Activated CD8-positive, alpha-beta T cell treated with anti-CD3 and anti-CD28 coated beads for 36 hours (primary cell): ENCODE data around the gene YAF2. TPM values are rescaled to one million over a fixed set of nuclear protein-coding genes. Genes with fewer than 3 reads are reported as not detected.

Source experiments
- ATAC-seq: fragments of 200-7000 bp; cut with Tn5 transposase; one replicate; pipeline ENCODE4 v1.10.0; 2021; ENCODE audit warnings: mild to moderate bottlenecking, moderate library complexity
- CTCF ChIA-PET: fragments of 350-600 bp; sonication (Branson Sonifier 250); formaldehyde crosslinking; loops from one replicate; lab custom pipeline; 2021; ENCODE audit warnings: antibody characterized with exemption; lab: Charles Lee
- POLR2A ChIA-PET: fragments of 350-600 bp; sonication (Branson Sonifier 250); formaldehyde crosslinking; loops from one replicate; lab custom pipeline; 2021; ENCODE audit warnings: antibody characterized with exemption; lab: Charles Lee
- DNase-seq: peaks from one replicate; pipeline ENCODE4 v3.0.0-alpha.2; 2020
- H3K27ac Mint-ChIP-seq: one replicate; pipeline ENCODE4 v1.8.0; 2021; ENCODE audit warnings: mild to moderate bottlenecking, mixed read lengths
- H3K27me3 Mint-ChIP-seq: one replicate; pipeline ENCODE4 v1.8.0; 2021; ENCODE audit warnings: mixed read lengths
- H3K36me3 Mint-ChIP-seq: one replicate; pipeline ENCODE4 v1.8.0; 2021; ENCODE audit warnings: low read depth, mixed read lengths
- H3K4me1 Mint-ChIP-seq: one replicate; pipeline ENCODE4 v1.8.0; 2021; ENCODE audit warnings: low read depth, mixed read lengths
- H3K4me3 Mint-ChIP-seq: one replicate; pipeline ENCODE4 v1.8.0; 2021; ENCODE audit warnings: mild to moderate bottlenecking, moderate library complexity, mixed read lengths
- H3K9me3 Mint-ChIP-seq: one replicate; pipeline ENCODE4 v1.8.0; 2021; ENCODE audit warnings: mixed read lengths
- intact Hi-C: fragments of 100-400 bp; cut with micrococcal nuclease; formaldehyde crosslinking; loops from one replicate; pipeline ENCODE4 v1.10.0; 2022
- total RNA-seq, 2 experiments: library from RNA; stranded (reverse); gene quantifications; one replicate each; pipeline ENCODE4 v1.2.3, GENCODE V29; 2021
- TF ChIP-seq, protein P1 (sequence below): fragments of 200-600 bp; IDR thresholded peaks from one replicate; pipeline ENCODE4 v1.8.0; 2022; ENCODE audit warnings: antibody characterized with exemption, mild to moderate bottlenecking

The YAF2 gene
- total RNA-seq, 2 experiments from 2014 or later: 39.4 to 40.8 TPM

GRCh38 chr12:42128888-42129287, 109.2 kb downstream of the YAF2 start:
- no peak overlapping the region for H3K27ac Mint-ChIP-seq
- ChIA-PET CTCF (interaction anchor here (2.1 kb wide), 1 partner anchor 243 kb away, joined by 7 read pairs; no protein-coding TSS in a partner anchor), POLR2A (interaction anchor here (1.2 kb wide), 1 partner anchor 12 kb away, joined by 4 read pairs; no protein-coding TSS in a partner anchor)
- no peak for DNase-seq
- no peaks in the 10 kb centered on the region for H3K9me3 Mint-ChIP-seq
- TF ChIP-seq, protein P1, sequence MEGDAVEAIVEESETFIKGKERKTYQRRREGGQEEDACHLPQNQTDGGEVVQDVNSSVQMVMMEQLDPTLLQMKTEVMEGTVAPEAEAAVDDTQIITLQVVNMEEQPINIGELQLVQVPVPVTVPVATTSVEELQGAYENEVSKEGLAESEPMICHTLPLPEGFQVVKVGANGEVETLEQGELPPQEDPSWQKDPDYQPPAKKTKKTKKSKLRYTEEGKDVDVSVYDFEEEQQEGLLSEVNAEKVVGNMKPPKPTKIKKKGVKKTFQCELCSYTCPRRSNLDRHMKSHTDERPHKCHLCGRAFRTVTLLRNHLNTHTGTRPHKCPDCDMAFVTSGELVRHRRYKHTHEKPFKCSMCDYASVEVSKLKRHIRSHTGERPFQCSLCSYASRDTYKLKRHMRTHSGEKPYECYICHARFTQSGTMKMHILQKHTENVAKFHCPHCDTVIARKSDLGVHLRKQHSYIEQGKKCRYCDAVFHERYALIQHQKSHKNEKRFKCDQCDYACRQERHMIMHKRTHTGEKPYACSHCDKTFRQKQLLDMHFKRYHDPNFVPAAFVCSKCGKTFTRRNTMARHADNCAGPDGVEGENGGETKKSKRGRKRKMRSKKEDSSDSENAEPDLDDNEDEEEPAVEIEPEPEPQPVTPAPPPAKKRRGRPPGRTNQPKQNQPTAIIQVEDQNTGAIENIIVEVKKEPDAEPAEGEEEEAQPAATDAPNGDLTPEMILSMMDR: no peak
- H3K27me3 Mint-ChIP-seq: no peaks in the 10 kb centered on the region
- H3K4me3 Mint-ChIP-seq: no peak overlapping the region
- intact Hi-C loops: loop anchor here (10.0 kb wide), 1 partner anchor 206 kb away; no protein-coding TSS in a partner anchor
- ATAC-seq: no peak
- H3K4me1 Mint-ChIP-seq: peaks cover 40% of the 10 kb centered on the region
- no peaks in the 10 kb centered on the region for H3K36me3 Mint-ChIP-seq

DNA sequence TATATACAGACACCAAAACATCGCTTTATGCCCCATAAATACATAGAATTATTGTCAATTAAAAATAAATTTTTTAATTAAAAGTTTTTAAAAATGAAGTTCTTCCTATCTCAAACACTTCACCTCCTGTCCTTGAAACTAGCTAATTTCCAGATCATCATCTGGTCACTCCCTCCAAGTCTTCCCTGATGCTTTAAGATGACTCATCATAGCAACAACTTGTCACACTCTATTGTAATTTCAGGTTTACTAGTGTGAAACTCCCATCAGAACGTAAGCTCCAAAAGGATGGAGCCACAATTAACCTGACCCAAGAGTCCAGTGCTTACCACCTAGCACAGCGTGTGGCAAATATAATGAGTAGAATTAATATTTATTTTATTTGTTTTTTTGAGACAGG, 109.7 kb downstream of the YAF2 start:
- Mint-ChIP-seq H3K9me3 (no peaks in the 10 kb centered on the region), H3K36me3 (no peaks in the 10 kb centered on the region), H3K27ac (no peak overlapping the region), H3K4me3 (no peak overlapping the region), H3K27me3 (no peaks in the 10 kb centered on the region), H3K4me1 (peaks cover 39% of the 10 kb centered on the region)
- intact Hi-C loops: loop anchor here (10.0 kb wide), 1 partner anchor 206 kb away; no protein-coding TSS in a partner anchor
- TF ChIP-seq, protein P1: no peak
- ChIA-PET POLR2A (interaction anchor here (1.2 kb wide), 1 partner anchor 11 kb away, joined by 4 read pairs; no protein-coding TSS in a partner anchor), CTCF (interaction anchor here (0.8 to 2.1 kb wide), 4 partner anchors 14 to 354 kb away, joined by 3 to 7 read pairs (median 4); no protein-coding TSS in a partner anchor)
- no peak for ATAC-seq
- DNase-seq: no peak

DNA sequence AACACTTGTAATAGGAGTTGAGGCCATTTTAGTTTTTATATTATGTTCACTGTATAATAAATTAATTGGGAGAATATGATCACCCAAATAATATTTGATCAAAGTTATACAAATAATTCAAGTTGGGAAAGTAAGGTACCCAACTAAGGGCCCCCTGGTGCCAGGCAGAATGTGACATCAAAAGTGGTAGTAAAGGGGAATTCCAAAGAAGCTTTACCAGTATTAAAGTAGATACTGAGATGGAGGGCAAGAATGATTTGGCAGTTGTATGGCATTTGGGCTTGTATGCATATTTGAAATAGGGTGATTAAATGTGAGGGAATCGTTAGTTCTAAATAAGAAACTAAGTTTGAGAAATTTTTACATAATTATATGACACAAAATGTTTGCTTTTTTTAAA, 111.1 kb downstream of the YAF2 start:
- Mint-ChIP-seq H3K27ac (no peak overlapping the region), H3K9me3 (no peaks in the 10 kb centered on the region), H3K4me3 (no peak overlapping the region), H3K4me1 (peaks cover 33% of the 10 kb centered on the region), H3K36me3 (no peaks in the 10 kb centered on the region), H3K27me3 (no peaks in the 10 kb centered on the region)
- POLR2A ChIA-PET: no interaction called here
- ATAC-seq: peak; percentile 52
- TF ChIP-seq, protein P1: no peak
- CTCF ChIA-PET: interaction anchor here (0.7 to 1.4 kb wide), 3 partner anchors 16 to 135 kb away, joined by 3 to 4 read pairs (median 3); no protein-coding TSS in a partner anchor
- no peak for DNase-seq
- intact Hi-C loops: loop anchor here (10.0 kb wide), 1 partner anchor 208 kb away; no protein-coding TSS in a partner anchor

DNA sequence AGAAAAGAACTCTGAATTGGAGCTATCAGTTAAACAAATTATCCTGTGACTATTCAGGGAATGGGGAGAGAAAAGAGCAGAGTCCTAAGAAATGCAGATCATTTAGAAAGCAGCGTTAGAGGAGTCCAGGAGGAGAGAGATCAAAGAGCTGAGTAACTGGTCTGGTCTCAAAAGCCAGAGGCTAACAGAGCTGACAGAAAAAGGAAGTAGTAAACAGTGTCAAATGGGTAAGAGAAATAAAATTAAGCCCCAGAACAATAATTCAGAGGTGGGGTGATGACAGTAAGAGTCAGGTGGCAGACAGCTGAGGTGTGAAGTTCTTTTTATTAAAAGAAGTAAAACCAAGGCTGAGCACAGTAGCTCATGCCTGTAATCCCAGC, 112.7 kb downstream of the YAF2 start:
- TF ChIP-seq, protein P1: no peak
- H3K9me3 Mint-ChIP-seq: no peaks in the 10 kb centered on the region
- H3K27me3 Mint-ChIP-seq: no peaks in the 10 kb centered on the region
- CTCF ChIA-PET: interaction anchor here (1.1 to 2.7 kb wide), 3 partner anchors 110 to 246 kb away, joined by 3 to 7 read pairs (median 4); no protein-coding TSS in a partner anchor
- H3K4me3 Mint-ChIP-seq: no peak overlapping the region
- intact Hi-C loops: loop anchor here (10.0 kb wide), 1 partner anchor 209 kb away; no protein-coding TSS in a partner anchor
- H3K27ac Mint-ChIP-seq: no peak overlapping the region
- POLR2A ChIA-PET: no interaction called here
- H3K4me1 Mint-ChIP-seq: peaks cover 20% of the 10 kb centered on the region
- H3K36me3 Mint-ChIP-seq: no peaks in the 10 kb centered on the region
- no peak for ATAC-seq
- no peak for DNase-seq

DNA sequence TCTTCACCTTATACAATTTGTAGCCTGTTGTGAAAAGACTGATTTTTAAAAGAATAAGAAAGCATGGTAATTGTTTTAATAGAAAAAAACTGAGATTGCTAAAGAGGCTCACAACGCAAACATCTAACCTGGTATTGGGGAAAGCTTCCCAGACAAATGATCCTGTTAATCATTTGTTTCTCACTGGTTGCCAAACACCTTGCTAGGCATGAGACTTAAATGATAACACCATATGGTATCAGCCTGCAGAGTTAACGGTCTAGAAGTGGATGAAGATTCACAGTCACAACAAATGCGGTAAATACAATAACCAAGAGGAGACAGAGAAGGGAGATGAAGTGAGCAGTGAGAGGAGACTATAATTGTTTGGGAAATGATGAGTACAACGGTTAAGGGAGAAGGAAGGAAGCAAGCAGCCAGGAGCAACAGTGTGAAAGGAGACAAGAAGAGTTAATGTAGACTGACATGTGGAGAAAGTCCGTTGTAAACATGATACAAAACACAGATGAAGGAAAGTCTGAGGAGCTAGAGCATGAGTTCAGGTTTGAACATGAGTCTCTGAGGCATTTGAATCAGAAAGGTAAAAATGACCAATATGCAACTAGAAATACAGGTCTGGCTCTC, 113.2 kb downstream of the YAF2 start:
- Mint-ChIP-seq H3K27me3 (no peaks in the 10 kb centered on the region), H3K4me1 (peaks cover 20% of the 10 kb centered on the region), H3K27ac (no peak overlapping the region), H3K4me3 (no peak overlapping the region), H3K36me3 (peaks cover 2% of the 10 kb centered on the region), H3K9me3 (no peaks in the 10 kb centered on the region)
- ChIA-PET CTCF (interaction anchor here (1.0 to 2.7 kb wide), 2 partner anchors 207 to 247 kb away, joined by 3 to 7 read pairs; no protein-coding TSS in a partner anchor), POLR2A (no interaction called here)
- DNase-seq: no peak
- TF ChIP-seq, protein P1: no peak
- ATAC-seq: no peak
- intact Hi-C loops: loop anchor here (10.0 kb wide), 1 partner anchor 210 kb away; no protein-coding TSS in a partner anchor
